Activated B cell treated with CpG ODN at 0.5 μM for 24 hours (primary cell): Measurements from ENCODE around the gene SDK2. TPM values are rescaled to one million over a fixed set of nuclear protein-coding genes. Genes with fewer than 3 reads are reported as not detected.

Experiments used
- ATAC-seq: fragments of 200-7000 bp; cut with Tn5 transposase; one replicate; pipeline ENCODE4 v1.10.0; 2021; ENCODE audit warnings: low read depth, mild to moderate bottlenecking, moderate library complexity
- CTCF ChIA-PET: fragments of 350-600 bp; sonication (Branson Sonifier 250); formaldehyde crosslinking; loops from one replicate; lab custom pipeline; 2021; ENCODE audit warnings: antibody characterized with exemption; lab: Charles Lee
- POLR2A ChIA-PET: fragments of 350-600 bp; sonication (Branson Sonifier 250); formaldehyde crosslinking; loops from one replicate; lab custom pipeline; 2021; ENCODE audit warnings: antibody characterized with exemption; lab: Charles Lee
- DNase-seq: peaks from one replicate; pipeline ENCODE4 v3.0.0; 2022
- H3K27ac Mint-ChIP-seq: one replicate; pipeline ENCODE4 v1.8.0; 2020; ENCODE audit warnings: mixed read lengths
- H3K27me3 Mint-ChIP-seq: one replicate; pipeline ENCODE4 v1.8.0; 2021; ENCODE audit warnings: mixed read lengths
- H3K36me3 Mint-ChIP-seq: one replicate; pipeline ENCODE4 v1.8.0; 2021; ENCODE audit warnings: low read depth, mixed read lengths
- H3K4me1 Mint-ChIP-seq: one replicate; pipeline ENCODE4 v1.8.0; 2021; ENCODE audit warnings: mixed read lengths
- H3K4me3 Mint-ChIP-seq: one replicate; pipeline ENCODE4 v1.8.0; 2020; ENCODE audit warnings: mild to moderate bottlenecking, mixed read lengths
- H3K9me3 Mint-ChIP-seq: one replicate; pipeline ENCODE4 v1.8.0; 2020; ENCODE audit warnings: mixed read lengths
- intact Hi-C: fragments of 100-400 bp; cut with micrococcal nuclease; formaldehyde crosslinking; loops from one replicate; pipeline ENCODE4 v1.15.1; 2024
- total RNA-seq: library from RNA; stranded (reverse); gene quantifications from 2 replicates; pipeline ENCODE4 v1.2.3, GENCODE V29; 2022
- TF ChIP-seq, protein P1 (sequence below): fragments of 200-600 bp; IDR thresholded peaks from one replicate; pipeline ENCODE4 v1.8.0; 2022; ENCODE audit warnings: antibody characterized with exemption, mild to moderate bottlenecking

SDK2 gene
- total RNA-seq, 1 donor from 2014 or later, result 2.5 TPM

DNA sequence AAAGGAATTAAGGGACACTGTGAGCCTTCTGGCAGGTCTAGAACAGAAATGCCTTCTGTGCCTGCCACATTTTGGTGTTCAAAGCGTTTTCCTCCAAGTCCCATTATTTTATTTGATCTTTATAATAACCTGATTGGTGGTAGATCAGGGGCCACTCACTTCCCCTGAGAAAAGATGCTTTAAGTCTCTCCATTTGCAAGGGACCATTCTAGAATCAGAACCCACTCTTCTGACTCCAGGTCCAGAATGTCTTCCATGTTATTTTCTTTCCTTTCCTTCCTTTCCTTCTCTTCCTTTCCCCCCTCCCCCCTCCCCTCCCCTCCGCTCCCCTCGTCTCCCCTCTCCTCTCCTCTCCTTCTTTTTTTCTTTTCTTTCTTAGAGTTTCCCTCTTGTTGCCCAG is 313.2 kb downstream of the SDK2 start:
- Mint-ChIP-seq H3K27me3 (peaks cover 6% of the 10 kb centered on the region), H3K9me3 (no peaks in the 10 kb centered on the region), H3K27ac (no peak overlapping the region), H3K4me3 (no peak overlapping the region), H3K4me1 (no peaks in the 10 kb centered on the region), H3K36me3 (no peaks in the 10 kb centered on the region)
- CTCF ChIA-PET, result no interaction called here
- POLR2A ChIA-PET, result no interaction called here
- ATAC-seq (no peak), DNase-seq (no peak)
- TF ChIP-seq, protein P1, sequence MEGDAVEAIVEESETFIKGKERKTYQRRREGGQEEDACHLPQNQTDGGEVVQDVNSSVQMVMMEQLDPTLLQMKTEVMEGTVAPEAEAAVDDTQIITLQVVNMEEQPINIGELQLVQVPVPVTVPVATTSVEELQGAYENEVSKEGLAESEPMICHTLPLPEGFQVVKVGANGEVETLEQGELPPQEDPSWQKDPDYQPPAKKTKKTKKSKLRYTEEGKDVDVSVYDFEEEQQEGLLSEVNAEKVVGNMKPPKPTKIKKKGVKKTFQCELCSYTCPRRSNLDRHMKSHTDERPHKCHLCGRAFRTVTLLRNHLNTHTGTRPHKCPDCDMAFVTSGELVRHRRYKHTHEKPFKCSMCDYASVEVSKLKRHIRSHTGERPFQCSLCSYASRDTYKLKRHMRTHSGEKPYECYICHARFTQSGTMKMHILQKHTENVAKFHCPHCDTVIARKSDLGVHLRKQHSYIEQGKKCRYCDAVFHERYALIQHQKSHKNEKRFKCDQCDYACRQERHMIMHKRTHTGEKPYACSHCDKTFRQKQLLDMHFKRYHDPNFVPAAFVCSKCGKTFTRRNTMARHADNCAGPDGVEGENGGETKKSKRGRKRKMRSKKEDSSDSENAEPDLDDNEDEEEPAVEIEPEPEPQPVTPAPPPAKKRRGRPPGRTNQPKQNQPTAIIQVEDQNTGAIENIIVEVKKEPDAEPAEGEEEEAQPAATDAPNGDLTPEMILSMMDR, result no peak
- intact Hi-C loops, result no loop called here

DNA sequence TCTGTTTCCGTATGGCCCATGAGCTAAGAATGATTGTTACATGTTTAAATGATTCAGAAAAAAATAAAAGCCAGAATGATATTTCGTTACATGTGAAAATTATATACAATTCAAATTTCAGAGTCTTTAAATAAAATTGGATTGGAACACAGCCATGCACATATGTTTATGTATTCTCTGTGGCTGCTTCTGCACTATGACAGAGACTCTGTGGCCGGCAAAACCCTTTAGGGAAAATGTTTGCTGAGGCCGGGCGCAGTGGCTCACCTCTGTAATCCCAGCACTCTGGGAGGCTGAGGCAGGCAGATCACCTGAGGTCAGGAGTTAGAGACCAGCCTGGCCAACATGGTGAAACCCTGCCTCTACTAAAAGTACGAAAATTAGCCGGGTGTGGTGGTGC is 316.6 kb downstream of the SDK2 start:
- peaks cover 13% of the 10 kb centered on the region for H3K27me3 Mint-ChIP-seq
- no peak for DNase-seq
- CTCF ChIA-PET, result no interaction called here
- intact Hi-C loops, result no loop called here
- ATAC-seq, result no peak
- no peaks in the 10 kb centered on the region for H3K36me3 Mint-ChIP-seq
- no peaks in the 10 kb centered on the region for H3K4me1 Mint-ChIP-seq
- TF ChIP-seq, protein P1, result no peak
- H3K9me3 Mint-ChIP-seq, result no peaks in the 10 kb centered on the region
- POLR2A ChIA-PET, result no interaction called here
- no peak overlapping the region for H3K27ac Mint-ChIP-seq
- no peak overlapping the region for H3K4me3 Mint-ChIP-seq

DNA sequence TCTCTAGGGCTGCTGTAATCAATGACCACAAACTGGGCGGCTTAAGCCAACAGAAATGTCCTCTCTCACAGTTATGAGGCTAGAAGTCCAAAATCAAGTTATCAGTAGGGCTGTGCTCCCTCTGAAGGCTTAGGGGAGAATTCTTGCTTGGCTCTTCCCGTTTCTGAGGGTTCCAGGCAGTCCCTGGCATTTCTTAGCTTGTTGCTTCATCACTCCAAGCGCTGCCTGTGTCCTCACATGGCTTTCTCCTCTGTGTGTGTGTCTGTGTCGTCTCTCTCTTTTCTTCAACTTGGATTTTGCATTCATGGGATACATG is 318.8 kb downstream of the SDK2 start:
- H3K27me3 Mint-ChIP-seq, result peaks cover 13% of the 10 kb centered on the region
- no peaks in the 10 kb centered on the region for H3K9me3 Mint-ChIP-seq
- no peak overlapping the region for H3K27ac Mint-ChIP-seq
- ATAC-seq (no peak), DNase-seq (no peak)
- ChIA-PET CTCF (interaction anchor here (0.6 kb wide), 1 partner anchor 73 kb away, joined by 3 read pairs; no protein-coding TSS in a partner anchor), POLR2A (no interaction called here)
- TF ChIP-seq, protein P1, result no peak
- intact Hi-C loops, result no loop called here
- H3K4me3 Mint-ChIP-seq, result no peak overlapping the region
- H3K4me1 Mint-ChIP-seq, result no peaks in the 10 kb centered on the region
- H3K36me3 Mint-ChIP-seq, result no peaks in the 10 kb centered on the region

DNA sequence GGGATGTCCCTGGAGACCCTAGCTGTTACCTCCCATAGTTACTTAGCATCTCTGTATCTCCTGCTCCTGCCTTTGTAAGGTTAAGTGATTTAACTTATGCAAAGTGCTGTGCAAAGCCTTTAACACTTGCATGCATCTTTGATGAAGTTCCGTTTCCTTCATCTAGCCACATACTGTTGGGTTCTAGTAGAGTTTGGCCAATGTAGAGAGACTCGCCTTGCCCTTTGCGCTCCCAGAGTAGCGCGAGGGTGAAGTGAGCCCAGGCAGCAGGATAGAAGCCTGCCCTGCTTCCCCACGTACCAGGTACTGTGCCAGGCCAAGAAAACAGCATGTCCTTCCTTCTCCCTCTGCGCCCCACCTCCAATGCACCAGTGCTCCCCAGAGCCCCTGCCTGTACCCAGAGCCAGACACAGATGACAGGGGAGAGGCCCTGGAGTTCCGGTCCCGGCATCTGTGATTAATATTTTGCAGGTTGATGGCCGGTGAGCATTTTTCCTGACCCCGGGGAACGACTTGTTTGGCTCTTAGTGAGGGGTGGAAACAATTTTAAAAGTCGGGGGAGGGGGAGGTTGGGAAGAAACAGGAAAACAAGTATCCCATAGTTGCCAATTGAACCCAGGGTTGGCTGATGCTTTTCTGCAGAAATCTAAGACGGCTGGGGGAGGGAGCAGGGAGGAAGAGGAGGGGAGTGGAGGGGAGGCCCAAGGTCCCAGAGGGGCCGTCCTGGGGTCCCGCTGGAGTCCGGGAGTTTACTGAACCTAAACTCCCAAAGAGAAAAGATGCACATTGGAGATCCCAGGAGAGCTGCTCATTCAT is 319.3 kb downstream of the SDK2 start:
- ATAC-seq, result no peak
- ChIA-PET POLR2A (no interaction called here), CTCF (interaction anchor here (0.6 kb wide), 1 partner anchor 73 kb away, joined by 3 read pairs; no protein-coding TSS in a partner anchor)
- Mint-ChIP-seq H3K27ac (no peak overlapping the region), H3K36me3 (no peaks in the 10 kb centered on the region), H3K4me3 (no peak overlapping the region), H3K27me3 (peaks cover 13% of the 10 kb centered on the region), H3K9me3 (no peaks in the 10 kb centered on the region), H3K4me1 (no peaks in the 10 kb centered on the region)
- intact Hi-C loops, result no loop called here
- DNase-seq, result no peak
- TF ChIP-seq, protein P1, result no peak

DNA sequence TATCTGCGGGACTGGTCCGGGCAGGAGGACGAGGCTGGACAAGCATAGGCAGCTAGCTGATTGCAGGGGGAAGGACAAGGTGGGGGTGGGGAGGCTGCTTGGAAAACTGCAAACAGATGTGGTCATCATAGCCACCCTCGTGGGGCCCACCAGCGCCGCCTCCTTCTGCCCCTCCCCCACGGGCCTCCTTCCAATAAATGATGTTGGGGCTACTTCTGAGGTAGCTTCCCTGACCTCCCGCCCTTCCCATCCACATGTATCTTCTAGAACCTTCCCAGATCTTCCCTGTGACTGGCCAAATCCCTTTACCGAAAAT is 320.1 kb downstream of the SDK2 start:
- H3K9me3 Mint-ChIP-seq, result no peaks in the 10 kb centered on the region
- POLR2A ChIA-PET, result no interaction called here
- ATAC-seq (no peak), DNase-seq (no peak)
- no peak overlapping the region for H3K4me3 Mint-ChIP-seq
- peaks cover 14% of the 10 kb centered on the region for H3K27me3 Mint-ChIP-seq
- CTCF ChIA-PET, result no interaction called here
- H3K27ac Mint-ChIP-seq, result no peak overlapping the region
- intact Hi-C loops, result no loop called here
- TF ChIP-seq, protein P1, result no peak
- no peaks in the 10 kb centered on the region for H3K36me3 Mint-ChIP-seq
- H3K4me1 Mint-ChIP-seq, result no peaks in the 10 kb centered on the region
